Measurements from ENCODE around the gene CIRBP.

CIRBP gene

GRCh38 chr19:1229056-1229923, 39.8 kb upstream of the CIRBP start:
- TF ChIP-seq FOXP2 (optimal IDR thresholded peaks at IDR 0.05; ENCODE audit: borderline replicate concordance, extremely low read depth, extremely low read length, insufficient read depth), result no peak
- no peak for TF ChIP-seq REST (IDR thresholded peaks at IDR 0.05; ENCODE audit: insufficient read depth in 1 of 2, low read depth in 2 of 2, low read length in 2 of 2)
- TF ChIP-seq SIN3A (IDR thresholded peaks at IDR 0.05; ENCODE audit: borderline replicate concordance, insufficient read depth, low read length), result no peak
- no peak for TF ChIP-seq POLR2AphosphoS5 (IDR thresholded peaks at IDR 0.05; ENCODE audit: low read depth, low read length)
- TF ChIP-seq TAF1 (IDR thresholded peaks at IDR 0.05; ENCODE audit: borderline replicate concordance, insufficient read depth, low read length), result no peak

GRCh38 chr19:1229924-1230782, 39.0 kb upstream of the CIRBP start:
- TF ChIP-seq SIN3A (IDR thresholded peaks at IDR 0.05; ENCODE audit: borderline replicate concordance, insufficient read depth, low read length), result no peak
- no peak for TF ChIP-seq FOXP2 (optimal IDR thresholded peaks at IDR 0.05; ENCODE audit: borderline replicate concordance, extremely low read depth, extremely low read length, insufficient read depth)
- no peak for TF ChIP-seq POLR2AphosphoS5 (IDR thresholded peaks at IDR 0.05; ENCODE audit: low read depth, low read length)
- no peak for TF ChIP-seq TAF1 (IDR thresholded peaks at IDR 0.05; ENCODE audit: borderline replicate concordance, insufficient read depth, low read length)
- TF ChIP-seq REST (IDR thresholded peaks at IDR 0.05; ENCODE audit: insufficient read depth in 1 of 2, low read depth in 2 of 2, low read length in 2 of 2), result no peak

GRCh38 chr19:1230783-1231489, 38.2 kb upstream of the CIRBP start:
- TF ChIP-seq POLR2AphosphoS5 (IDR thresholded peaks at IDR 0.05; ENCODE audit: low read depth, low read length) (no peak), SIN3A (IDR thresholded peaks at IDR 0.05; ENCODE audit: borderline replicate concordance, insufficient read depth, low read length) (no peak), REST (IDR thresholded peaks at IDR 0.05; ENCODE audit: insufficient read depth in 1 of 2, low read depth in 2 of 2, low read length in 2 of 2) (no peak), TAF1 (IDR thresholded peaks at IDR 0.05; ENCODE audit: borderline replicate concordance, insufficient read depth, low read length) (no peak), FOXP2 (optimal IDR thresholded peaks at IDR 0.05; ENCODE audit: borderline replicate concordance, extremely low read depth, extremely low read length, insufficient read depth) (no peak)

- TF ChIP-seq POLR2AphosphoS5 (IDR thresholded peaks at IDR 0.05; ENCODE audit: low read depth, low read length) (no peak), TAF1 (IDR thresholded peaks at IDR 0.05; ENCODE audit: borderline replicate concordance, insufficient read depth, low read length) (no peak), FOXP2 (optimal IDR thresholded peaks at IDR 0.05; ENCODE audit: borderline replicate concordance, extremely low read depth, extremely low read length, insufficient read depth) (no peak), REST (IDR thresholded peaks at IDR 0.05; ENCODE audit: insufficient read depth in 1 of 2, low read depth in 2 of 2, low read length in 2 of 2) (no peak), SIN3A (IDR thresholded peaks at IDR 0.05; ENCODE audit: borderline replicate concordance, insufficient read depth, low read length) (no peak)
Observed at GRCh38 chr19:1231729-1232637, 37.1 kb upstream of the CIRBP start.

Measured in PFSK-1 (cell line).